ENCODE data around the gene AGFG1. TPM values are rescaled to one million over a fixed set of nuclear protein-coding genes. Genes with fewer than 3 reads are reported as not detected.

The AGFG1 gene
- total and polyA plus RNA-seq, 4 donors: 22.4 to 142 (median 74.5) TPM

DNA sequence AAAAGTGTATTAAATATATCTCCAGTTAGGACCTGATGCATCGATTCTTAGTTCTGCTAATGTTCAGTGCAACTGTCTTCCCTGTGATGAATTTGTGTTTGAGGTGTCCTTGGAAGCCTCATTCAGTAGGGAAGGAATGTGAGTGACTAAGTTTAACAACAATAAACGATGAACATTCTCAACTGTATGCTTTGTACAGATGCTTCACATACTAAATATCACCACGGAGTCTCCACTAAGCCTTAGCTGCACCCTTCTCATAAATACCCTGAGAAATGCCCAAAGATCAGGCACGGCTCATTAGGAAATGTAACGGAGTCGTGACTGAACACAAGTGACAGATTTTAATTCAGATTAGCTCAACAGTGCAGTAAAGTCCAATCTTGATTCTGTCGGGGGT lies 24.4 kb upstream of the AGFG1 start:
- DNase-seq (no peak), ATAC-seq (ENCODE audit: insufficient read depth, low FRiP score) (no peak)
- peaks cover 0 to 1% (median 0%) of the 10 kb centered on the region in 5 donors for H3K4me1 ChIP-seq (ENCODE audit: control insufficient read depth in 5 of 5, insufficient read depth in 5 of 5, low read length in 5 of 5)
- WGBS, 2 donors: 73 to 87% methylated on average over 7 of the region's 7 CpGs
- no peak overlapping the region for H3K9ac ChIP-seq (ENCODE audit: insufficient read depth in 1 of 2, low read length in 2 of 2)
- TF ChIP-seq, protein P1, sequence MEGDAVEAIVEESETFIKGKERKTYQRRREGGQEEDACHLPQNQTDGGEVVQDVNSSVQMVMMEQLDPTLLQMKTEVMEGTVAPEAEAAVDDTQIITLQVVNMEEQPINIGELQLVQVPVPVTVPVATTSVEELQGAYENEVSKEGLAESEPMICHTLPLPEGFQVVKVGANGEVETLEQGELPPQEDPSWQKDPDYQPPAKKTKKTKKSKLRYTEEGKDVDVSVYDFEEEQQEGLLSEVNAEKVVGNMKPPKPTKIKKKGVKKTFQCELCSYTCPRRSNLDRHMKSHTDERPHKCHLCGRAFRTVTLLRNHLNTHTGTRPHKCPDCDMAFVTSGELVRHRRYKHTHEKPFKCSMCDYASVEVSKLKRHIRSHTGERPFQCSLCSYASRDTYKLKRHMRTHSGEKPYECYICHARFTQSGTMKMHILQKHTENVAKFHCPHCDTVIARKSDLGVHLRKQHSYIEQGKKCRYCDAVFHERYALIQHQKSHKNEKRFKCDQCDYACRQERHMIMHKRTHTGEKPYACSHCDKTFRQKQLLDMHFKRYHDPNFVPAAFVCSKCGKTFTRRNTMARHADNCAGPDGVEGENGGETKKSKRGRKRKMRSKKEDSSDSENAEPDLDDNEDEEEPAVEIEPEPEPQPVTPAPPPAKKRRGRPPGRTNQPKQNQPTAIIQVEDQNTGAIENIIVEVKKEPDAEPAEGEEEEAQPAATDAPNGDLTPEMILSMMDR (IDR thresholded peaks at IDR 0.05; ENCODE audit: control extremely low read depth, extremely low read depth): no peak
- H3K4me3 ChIP-seq: no peak overlapping the region
- H3K9me3 ChIP-seq (ENCODE audit: control insufficient read depth in 4 of 4, insufficient read depth in 3 of 4, low read length in 3 of 4): no peaks in the 10 kb centered on the region
- H3K27me3 ChIP-seq (ENCODE audit: control insufficient read depth in 3 of 3, insufficient read depth in 3 of 3, low read length in 2 of 3): no peaks in the 10 kb centered on the region
- H3K27ac ChIP-seq (ENCODE audit: low read depth in 1 of 2, low read length in 1 of 2): no peak overlapping the region
- no peaks in the 10 kb centered on the region for H3K36me3 ChIP-seq (ENCODE audit: control insufficient read depth in 4 of 4, insufficient read depth in 4 of 4, low read length in 4 of 4)

DNA sequence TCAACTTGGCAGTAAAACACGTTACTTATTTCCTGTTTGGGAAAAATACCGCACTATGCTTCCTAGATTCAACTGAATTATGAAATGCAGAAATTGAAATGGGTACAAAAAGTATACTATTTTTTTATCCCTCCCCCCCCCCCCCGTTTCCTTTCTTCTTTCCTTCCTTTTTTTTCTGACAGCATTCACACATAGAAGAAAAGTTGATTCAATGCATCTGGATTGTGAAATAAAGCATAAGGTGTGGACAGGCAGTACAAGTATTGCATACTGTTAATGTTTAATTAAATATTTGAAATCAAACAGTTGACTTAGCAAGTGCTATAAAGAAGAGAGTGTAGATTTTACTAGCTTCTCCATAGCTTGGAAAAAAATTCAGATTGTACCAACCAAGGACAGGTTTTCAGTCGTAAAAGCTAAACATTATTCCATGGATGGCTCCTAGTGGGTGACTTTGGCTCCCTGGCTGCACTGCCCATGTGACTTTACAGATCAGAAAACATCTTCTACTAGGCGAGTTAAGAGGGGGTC lies 21.6 kb upstream of the AGFG1 start:
- Histone ChIP-seq H3K9me3 (ENCODE audit: control insufficient read depth in 4 of 4, insufficient read depth in 3 of 4, low read length in 3 of 4) (no peaks in the 10 kb centered on the region), H3K27ac (ENCODE audit: low read depth in 1 of 2, low read length in 1 of 2) (no peak overlapping the region), H3K9ac (ENCODE audit: insufficient read depth in 1 of 2, low read length in 2 of 2) (no peak overlapping the region), H3K36me3 (ENCODE audit: control insufficient read depth in 4 of 4, insufficient read depth in 4 of 4, low read length in 4 of 4) (no peaks in the 10 kb centered on the region), H3K4me1 (ENCODE audit: control insufficient read depth in 5 of 5, insufficient read depth in 5 of 5, low read length in 5 of 5) (peaks cover 0 to 1% (median 0%) of the 10 kb centered on the region in 5 donors), H3K27me3 (ENCODE audit: control insufficient read depth in 3 of 3, insufficient read depth in 3 of 3, low read length in 2 of 3) (no peaks in the 10 kb centered on the region), H3K4me3 (no peak overlapping the region)
- DNase-seq (peak in 2 of 3 donors; percentile 18 to 25), ATAC-seq (ENCODE audit: insufficient read depth, low FRiP score) (no peak)
- TF ChIP-seq, protein P1 (IDR thresholded peaks at IDR 0.05; ENCODE audit: control extremely low read depth, extremely low read depth): no peak
- 21 to 24% methylated on average over 5 of the region's 5 CpGs for WGBS, 2 donors

DNA sequence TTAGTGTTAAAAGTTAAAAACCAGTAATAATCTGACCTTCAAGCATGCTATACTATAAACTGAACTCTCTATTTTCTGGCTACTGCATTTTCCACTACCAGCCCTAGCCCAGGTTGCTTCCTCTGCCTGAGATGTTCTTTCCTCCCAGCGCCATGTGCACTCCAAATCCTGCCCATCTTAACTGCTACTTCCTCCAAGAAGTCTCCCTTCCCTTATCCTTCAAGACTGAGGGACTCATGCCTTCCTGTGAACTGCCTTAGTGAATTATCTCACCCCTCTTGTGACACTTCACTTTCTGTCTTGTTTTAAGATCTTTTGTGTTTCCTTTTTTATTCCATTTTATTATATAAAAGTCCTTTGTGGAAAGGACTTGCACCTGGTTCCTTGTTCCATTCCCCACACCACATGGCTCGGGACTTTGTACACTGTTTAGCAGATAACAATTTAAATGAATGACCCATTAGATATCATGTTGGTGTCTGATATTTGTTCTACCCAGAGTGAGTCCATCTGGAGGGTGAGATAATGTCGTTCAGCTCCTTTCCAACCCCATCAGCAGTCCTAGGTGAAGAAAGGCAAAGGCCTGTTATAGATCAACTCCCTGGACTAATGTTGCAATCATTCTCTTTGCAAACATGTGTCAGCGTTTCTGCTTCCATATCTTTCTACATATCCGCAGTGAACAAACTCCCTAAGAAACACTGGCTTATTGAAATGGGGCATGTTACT lies 20.9 kb upstream of the AGFG1 start:
- WGBS, 2 donors: 18 to 35% methylated on average over 5 of the region's 5 CpGs
- H3K27ac ChIP-seq (ENCODE audit: low read depth in 1 of 2, low read length in 1 of 2): no peak overlapping the region
- peak; percentile 61 for ATAC-seq (ENCODE audit: insufficient read depth, low FRiP score)

More for the DNA sequence above, 20.9 kb upstream of the AGFG1 start:
- Histone ChIP-seq H3K27me3 (ENCODE audit: control insufficient read depth in 3 of 3, insufficient read depth in 3 of 3, low read length in 2 of 3) (no peaks in the 10 kb centered on the region), H3K4me1 (ENCODE audit: control insufficient read depth in 5 of 5, insufficient read depth in 5 of 5, low read length in 5 of 5) (peaks cover 0 to 1% (median 0%) of the 10 kb centered on the region in 5 donors), H3K9me3 (ENCODE audit: control insufficient read depth in 4 of 4, insufficient read depth in 3 of 4, low read length in 3 of 4) (no peaks in the 10 kb centered on the region), H3K4me3 (no peak overlapping the region), H3K9ac (ENCODE audit: insufficient read depth in 1 of 2, low read length in 2 of 2) (no peak overlapping the region), H3K36me3 (ENCODE audit: control insufficient read depth in 4 of 4, insufficient read depth in 4 of 4, low read length in 4 of 4) (no peaks in the 10 kb centered on the region)
- DNase-seq: no peak
- TF ChIP-seq, protein P1 (IDR thresholded peaks at IDR 0.05; ENCODE audit: control extremely low read depth, extremely low read depth): no peak

All from lung (tissue), 12 donors.